Choroid plexus epithelial cell (primary cell): ENCODE measurements around the gene PIGX.

Experiments
- DNase-seq: peaks from one replicate; pipeline ENCODE4 v3.0.0-alpha.2; 2010; ENCODE audit warnings: low read depth
- H3K4me3 ChIP-seq: 2 replicates; pipeline ENCODE4 v1.5.1; 2011; ENCODE audit warnings: low read depth, mild to moderate bottlenecking, control low read depth, low read length, moderate library complexity
- CTCF ChIP-seq: conservative IDR thresholded peaks from 2 replicates; pipeline ENCODE4 v1.5.1; 2011; ENCODE audit warnings: low read depth, mild to moderate bottlenecking, control low read depth, inconsistent platforms, low read length, moderate library complexity

The PIGX gene

DNA sequence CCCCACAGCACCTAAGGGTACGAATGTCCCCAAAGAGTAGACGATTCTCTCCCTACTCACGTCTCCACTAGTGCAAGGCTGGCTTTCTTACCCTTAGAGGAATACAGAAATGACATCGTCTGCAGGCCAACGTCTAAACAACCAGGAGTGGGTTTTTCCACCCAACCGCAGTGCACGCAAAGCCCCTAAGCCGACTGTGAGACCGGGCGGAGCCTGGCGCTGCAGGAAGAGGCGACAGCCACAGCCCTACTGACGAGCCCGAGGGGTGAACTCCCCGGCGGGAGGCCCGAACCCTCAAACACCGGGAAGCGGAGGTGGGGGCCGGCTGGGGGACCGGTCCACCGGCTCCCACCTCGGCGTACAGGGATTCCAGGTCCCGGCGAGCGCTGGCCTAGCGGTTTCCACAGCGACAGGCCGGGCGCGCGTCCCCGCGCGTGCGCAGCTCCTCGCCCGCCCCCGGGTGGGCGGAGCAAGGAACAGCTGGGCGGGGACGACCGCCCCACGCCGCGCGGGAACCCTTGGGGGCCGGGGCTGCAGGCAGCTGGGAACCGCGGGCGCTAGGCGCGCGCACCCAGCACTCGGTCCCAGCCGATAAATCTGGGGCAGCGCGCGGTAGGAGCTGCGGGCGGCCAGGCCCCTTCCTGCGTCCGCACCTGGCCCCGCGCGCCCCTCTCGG lies at the start of gene PIGX, which contains the start of gene CEP19:
PIGX (plus strand) TSS at position 540 of the 676 bp plus-strand sequence.
CEP19 (minus strand) TSS at position 413 of the 676 bp plus-strand sequence. CDS start 3,593 bp downstream, outside the sequence.
- peak within 1 kb of the TSS; percentile 96 for H3K4me3 ChIP-seq
- peak; percentile 90 for DNase-seq
- TF ChIP-seq CTCF: no peak

DNA sequence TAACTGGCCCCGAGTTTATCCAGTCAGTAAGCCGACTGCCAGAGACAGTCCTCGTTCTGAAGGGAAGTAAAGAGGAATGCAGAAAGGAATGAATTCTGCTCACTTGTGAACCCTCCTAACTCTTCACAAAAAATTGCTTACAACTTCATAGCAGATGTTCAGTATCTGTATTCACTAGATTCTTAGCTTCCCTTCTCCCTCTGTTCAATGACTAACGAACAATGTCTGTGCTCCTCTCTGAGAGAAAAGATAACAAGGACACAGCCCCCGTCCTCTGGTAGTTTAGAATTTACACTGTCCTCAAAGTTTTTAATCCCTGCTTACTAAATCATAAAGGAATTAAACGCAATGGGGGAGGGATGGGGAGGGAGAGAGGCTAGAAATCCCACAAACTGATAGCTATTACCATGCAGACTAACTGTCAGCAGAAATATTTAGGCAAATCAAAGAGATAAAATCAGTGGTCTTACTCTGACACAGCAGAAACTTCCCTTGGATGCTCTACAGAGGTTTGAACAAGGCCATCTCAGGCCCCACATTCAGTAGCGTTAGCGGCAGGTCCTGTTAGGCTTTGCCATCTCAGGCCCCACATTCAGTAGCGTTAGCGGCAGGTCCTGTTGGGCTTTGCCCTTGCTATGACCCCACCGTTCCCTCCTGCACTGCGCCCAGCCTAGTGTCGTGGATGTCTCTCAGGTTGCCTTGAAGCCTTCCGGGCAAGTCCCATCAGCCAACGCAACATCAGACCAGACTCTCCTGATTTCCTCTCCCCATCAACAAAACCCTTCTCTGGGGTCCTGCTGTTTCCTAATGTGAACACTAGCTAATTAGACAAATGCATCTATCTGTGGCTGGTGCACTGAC lies 49.2 kb upstream of the PIGX start:
- DNase-seq: peak; percentile 65
- H3K4me3 ChIP-seq: no peak overlapping the region
- no peak for TF ChIP-seq CTCF

- TF ChIP-seq CTCF: no peak
- no peak overlapping the region for H3K4me3 ChIP-seq
- peak; percentile 57 for DNase-seq
Observed at GRCh38 chr3:196666001-196666867, 45.9 kb upstream of the PIGX start.

GRCh38 chr3:196667056-196667825 lies 44.9 kb upstream of the PIGX start:
- no peak for DNase-seq
- H3K4me3 ChIP-seq: no peak overlapping the region
- TF ChIP-seq CTCF: no peak

GRCh38 chr3:196670339-196670738 lies 41.8 kb upstream of the PIGX start:
- no peak for TF ChIP-seq CTCF
- DNase-seq: no peak
- H3K4me3 ChIP-seq: no peak overlapping the region

- no peak for DNase-seq
- H3K4me3 ChIP-seq: no peak overlapping the region
- no peak for TF ChIP-seq CTCF
Observed at GRCh38 chr3:196673632-196674031, 38.5 kb upstream of the PIGX start.
